PC-3 (cell line): ENCODE measurements around the gene FAM180B.

Experiments
- EZH2 ChIP-seq: fragments of 300-600 bp; sonication (generic); IDR thresholded peaks from one replicate; pipeline ENCODE4 v1.6.1; 2017; ENCODE audit warnings: antibody characterized with exemption, mild to moderate bottlenecking, low read length; ENCODE audit not compliant: unreplicated experiment
- EZH2phosphoT487 ChIP-seq: fragments of 300-600 bp; sonication (generic); IDR thresholded peaks from 2 replicates; pipeline ENCODE4 v1.6.1; 2018; ENCODE audit warnings: mild to moderate bottlenecking, antibody characterized with exemption, low read length, borderline replicate concordance
- TF ChIP-seq, protein P1 (sequence below): fragments of 300-600 bp; sonication (generic); conservative IDR thresholded peaks from 2 replicates; pipeline ENCODE4 v1.5.1; 2017; ENCODE audit warnings: antibody characterized with exemption, low read depth, mild to moderate bottlenecking, low read length

DNA sequence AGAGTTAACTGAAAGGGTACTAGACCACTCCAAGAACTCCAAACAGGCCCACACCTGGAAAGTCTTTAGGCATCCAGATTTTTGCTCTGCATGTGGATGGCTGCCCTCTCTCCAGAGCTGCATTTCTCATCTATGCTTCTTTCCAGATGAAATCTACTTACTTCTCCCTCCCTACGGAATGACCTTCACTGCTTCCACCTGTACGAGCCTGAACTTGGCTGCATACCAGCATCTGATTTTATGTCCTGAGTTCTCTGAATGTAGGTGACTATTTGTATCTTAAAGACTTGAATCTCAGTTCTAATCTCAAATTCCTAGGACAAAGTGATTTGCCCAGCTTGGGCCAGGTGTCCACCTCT, 46.8 kb upstream of the FAM180B start:
- TF ChIP-seq, protein P1, sequence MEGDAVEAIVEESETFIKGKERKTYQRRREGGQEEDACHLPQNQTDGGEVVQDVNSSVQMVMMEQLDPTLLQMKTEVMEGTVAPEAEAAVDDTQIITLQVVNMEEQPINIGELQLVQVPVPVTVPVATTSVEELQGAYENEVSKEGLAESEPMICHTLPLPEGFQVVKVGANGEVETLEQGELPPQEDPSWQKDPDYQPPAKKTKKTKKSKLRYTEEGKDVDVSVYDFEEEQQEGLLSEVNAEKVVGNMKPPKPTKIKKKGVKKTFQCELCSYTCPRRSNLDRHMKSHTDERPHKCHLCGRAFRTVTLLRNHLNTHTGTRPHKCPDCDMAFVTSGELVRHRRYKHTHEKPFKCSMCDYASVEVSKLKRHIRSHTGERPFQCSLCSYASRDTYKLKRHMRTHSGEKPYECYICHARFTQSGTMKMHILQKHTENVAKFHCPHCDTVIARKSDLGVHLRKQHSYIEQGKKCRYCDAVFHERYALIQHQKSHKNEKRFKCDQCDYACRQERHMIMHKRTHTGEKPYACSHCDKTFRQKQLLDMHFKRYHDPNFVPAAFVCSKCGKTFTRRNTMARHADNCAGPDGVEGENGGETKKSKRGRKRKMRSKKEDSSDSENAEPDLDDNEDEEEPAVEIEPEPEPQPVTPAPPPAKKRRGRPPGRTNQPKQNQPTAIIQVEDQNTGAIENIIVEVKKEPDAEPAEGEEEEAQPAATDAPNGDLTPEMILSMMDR: no peak
- TF ChIP-seq EZH2phosphoT487 (no peak), EZH2 (no peak)
